ENCODE measurements around the gene PLLP. TPM values are rescaled to one million over a fixed set of nuclear protein-coding genes. Genes with fewer than 3 reads are reported as not detected.
A peak's percentile ranks its signal among the peaks of the same experiment; 100 is the strongest.

PLLP gene
- total RNA-seq, 1 experiment from 2014 or later, result not detected

GRCh38 chr16:57244463-57244766 lies 40.1 kb downstream of the PLLP start:
- Histone ChIP-seq H3K27me3 (replicated peaks) (no peaks in the 10 kb centered on the region), H3K9me3 (replicated peaks) (no peaks in the 10 kb centered on the region), H3K4me1 (replicated peaks) (peaks cover 5% of the 10 kb centered on the region; the same call in 1 of the 2 replicates), H3K4me3 (peak overlapping the region; percentile 58), H3K27ac (peak overlapping the region; percentile 7), H3K36me3 (peaks cover 29% of the 10 kb centered on the region)
- no peak for DNase-seq (ENCODE audit: low read depth in 1 of 2, low spot score in 2 of 2)

DNA sequence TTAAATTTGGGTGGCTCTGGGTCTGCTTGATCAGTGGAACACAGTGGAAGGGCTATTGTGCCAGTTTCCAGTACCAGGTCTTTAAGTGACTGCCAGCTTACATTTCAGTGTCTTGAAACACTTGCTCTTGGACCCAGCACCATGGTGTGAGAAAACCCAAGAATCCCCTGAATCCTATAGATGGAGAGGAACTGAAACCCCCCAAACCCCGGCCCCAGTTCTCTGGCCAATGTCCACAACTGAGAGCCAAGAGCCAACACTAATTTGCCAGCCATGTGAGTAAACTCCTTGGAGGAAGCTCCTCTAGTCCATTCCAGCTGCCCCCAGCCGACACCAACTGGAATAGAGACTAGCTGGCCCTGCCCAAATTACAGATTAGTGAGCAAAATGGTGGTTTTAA lies 41.8 kb downstream of the PLLP start:
- no peak for DNase-seq (ENCODE audit: low read depth in 1 of 2, low spot score in 2 of 2)
- Histone ChIP-seq H3K27me3 (replicated peaks) (no peaks in the 10 kb centered on the region), H3K36me3 (peaks cover 33% of the 10 kb centered on the region), H3K9me3 (replicated peaks) (no peaks in the 10 kb centered on the region), H3K27ac (no peak overlapping the region), H3K4me3 (no peak overlapping the region), H3K4me1 (replicated peaks) (peaks cover 5% of the 10 kb centered on the region; the same call in 1 of the 2 replicates)

DNA sequence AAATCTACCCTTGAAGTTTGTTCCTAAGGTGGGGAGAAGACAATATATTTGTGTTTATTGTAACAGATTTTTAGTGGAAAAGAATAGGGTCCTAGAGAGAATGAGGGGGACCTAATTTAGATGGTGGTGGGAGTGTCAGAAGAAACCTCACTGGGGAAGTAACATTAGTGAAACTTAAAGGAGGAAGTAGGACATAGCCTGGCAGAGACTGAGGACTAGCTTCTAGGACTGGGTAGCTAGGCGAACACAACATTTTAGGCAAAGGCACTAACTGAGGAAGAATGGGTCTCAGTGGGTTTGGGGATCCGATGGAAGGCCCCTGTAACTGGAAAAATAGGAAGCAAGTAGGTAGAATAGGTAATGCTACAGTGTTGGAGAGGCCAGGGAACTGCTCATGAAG lies 43.6 kb downstream of the PLLP start:
- no peak overlapping the region for H3K4me3 ChIP-seq
- peaks cover 37% of the 10 kb centered on the region for H3K36me3 ChIP-seq
- H3K27ac ChIP-seq, result no peak overlapping the region
- H3K27me3 ChIP-seq (replicated peaks), result no peaks in the 10 kb centered on the region
- no peaks in the 10 kb centered on the region for H3K9me3 ChIP-seq (replicated peaks)
- peaks cover 5% of the 10 kb centered on the region; the same call in 1 of the 2 replicates for H3K4me1 ChIP-seq (replicated peaks)
- DNase-seq (ENCODE audit: low read depth in 1 of 2, low spot score in 2 of 2), result no peak

- H3K9me3 ChIP-seq (replicated peaks), result no peaks in the 10 kb centered on the region
- peaks cover under 1% of the 10 kb centered on the region; the same call in 1 of the 2 replicates for H3K4me1 ChIP-seq (replicated peaks)
- no peaks in the 10 kb centered on the region for H3K27me3 ChIP-seq (replicated peaks)
- no peak overlapping the region for H3K4me3 ChIP-seq
- no peak for DNase-seq (ENCODE audit: low read depth in 1 of 2, low spot score in 2 of 2)
- no peak overlapping the region for H3K27ac ChIP-seq
- H3K36me3 ChIP-seq, result peaks cover 55% of the 10 kb centered on the region
Measured at GRCh38 chr16:57239107-57239506, 45.4 kb downstream of the PLLP start.

DNA sequence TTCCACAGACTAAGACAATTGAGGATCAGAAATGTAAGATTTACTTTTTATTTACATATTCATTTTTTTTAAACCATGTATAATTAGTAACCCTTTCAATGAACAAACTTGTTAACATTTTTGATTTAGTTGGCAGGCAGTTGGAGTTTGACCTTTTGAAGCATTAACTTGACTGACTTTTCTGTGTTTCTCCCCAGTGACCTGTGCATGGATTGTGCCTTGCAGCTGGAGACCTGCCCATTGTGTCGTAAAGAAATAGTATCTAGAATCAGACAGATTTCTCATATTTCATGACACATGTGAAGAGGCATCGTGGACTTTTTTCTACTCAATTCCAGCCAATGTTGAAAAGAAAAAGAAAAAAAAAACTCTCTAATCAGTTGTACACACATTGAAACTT lies 45.8 kb downstream of the PLLP start:
- no peak for DNase-seq (ENCODE audit: low read depth in 1 of 2, low spot score in 2 of 2)
- H3K36me3 ChIP-seq, result peaks cover 59% of the 10 kb centered on the region
- no peak overlapping the region for H3K27ac ChIP-seq
- no peak overlapping the region for H3K4me3 ChIP-seq
- no peaks in the 10 kb centered on the region for H3K27me3 ChIP-seq (replicated peaks)
- no peaks in the 10 kb centered on the region; the same call in 1 of the 2 replicates for H3K4me1 ChIP-seq (replicated peaks)
- no peaks in the 10 kb centered on the region for H3K9me3 ChIP-seq (replicated peaks)

- no peaks in the 10 kb centered on the region for H3K27me3 ChIP-seq (replicated peaks)
- H3K9me3 ChIP-seq (replicated peaks), result no peaks in the 10 kb centered on the region
- no peaks in the 10 kb centered on the region; the same call in 1 of the 2 replicates for H3K4me1 ChIP-seq (replicated peaks)
- no peak overlapping the region for H3K4me3 ChIP-seq
- peaks cover 86% of the 10 kb centered on the region for H3K36me3 ChIP-seq
- no peak for DNase-seq (ENCODE audit: low read depth in 1 of 2, low spot score in 2 of 2)
- H3K27ac ChIP-seq, result no peak overlapping the region
Measured at GRCh38 chr16:57236022-57236350, 48.5 kb downstream of the PLLP start.

DNA sequence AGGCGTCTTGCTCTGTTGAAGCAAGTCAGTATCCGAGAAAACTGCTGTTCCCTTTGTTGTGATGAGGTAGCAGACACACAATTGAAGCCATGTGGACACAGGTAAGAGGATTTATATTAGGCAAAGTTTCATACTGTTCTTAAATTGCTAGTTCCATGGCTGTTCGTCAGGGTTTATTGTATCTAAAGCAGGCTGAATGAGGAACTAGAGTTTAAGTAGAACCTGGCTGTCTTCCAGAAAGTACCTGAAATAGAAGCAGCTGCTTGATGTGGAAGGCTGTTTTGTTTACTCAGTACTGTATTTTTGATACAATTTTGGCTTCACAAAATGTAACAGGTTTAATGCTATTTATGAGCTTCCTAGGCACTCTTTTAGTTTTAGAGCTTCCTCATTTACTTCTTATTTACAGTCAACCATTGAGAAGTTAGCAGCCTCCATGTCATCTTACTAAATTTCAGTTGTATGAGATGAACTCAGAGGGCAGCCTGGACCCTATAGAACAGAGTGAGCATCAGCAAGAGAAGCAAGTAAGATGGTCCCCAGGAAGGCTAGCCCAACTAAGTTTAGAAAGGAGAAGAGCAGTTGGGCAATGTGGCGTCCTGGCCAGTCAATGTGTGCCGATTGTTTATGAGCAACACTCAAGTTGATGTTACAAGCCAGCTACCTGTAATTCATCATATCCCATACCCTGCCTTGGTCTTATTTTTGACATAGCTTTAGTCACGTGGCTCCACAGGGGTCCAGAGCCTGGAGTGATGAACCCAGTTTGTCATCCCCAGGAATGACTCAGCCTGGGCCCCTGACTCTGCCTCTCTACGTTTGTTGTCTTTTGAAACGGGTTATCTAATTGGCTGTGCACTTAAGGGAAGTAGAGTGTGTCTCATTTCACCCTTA lies 49.1 kb downstream of the PLLP start:
- peak; percentile 34 to 53 for DNase-seq (ENCODE audit: low read depth in 1 of 2, low spot score in 2 of 2)
- Histone ChIP-seq H3K27me3 (replicated peaks) (no peaks in the 10 kb centered on the region), H3K27ac (no peak overlapping the region), H3K9me3 (replicated peaks) (no peaks in the 10 kb centered on the region), H3K4me3 (no peak overlapping the region), H3K36me3 (peaks cover 92% of the 10 kb centered on the region), H3K4me1 (replicated peaks) (no peaks in the 10 kb centered on the region; the same call in 1 of the 2 replicates)

DNA sequence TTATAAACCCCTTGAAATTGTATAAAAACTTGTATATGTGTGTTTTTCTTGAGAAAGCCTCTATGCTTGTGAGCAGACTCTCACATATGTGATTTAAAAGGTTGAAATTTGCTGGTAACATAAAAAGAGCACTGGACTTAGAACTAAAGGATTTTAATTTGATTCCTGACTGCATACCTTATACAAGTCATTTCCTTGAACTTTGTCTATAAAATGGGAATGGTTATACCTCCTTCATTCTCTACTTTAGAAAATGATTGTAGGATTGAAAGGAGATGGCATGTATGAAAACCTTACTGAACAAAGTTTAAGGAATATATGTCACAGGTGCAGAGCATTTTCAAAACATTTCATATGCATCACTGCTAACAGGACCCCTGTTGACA lies 49.8 kb downstream of the PLLP start:
- Histone ChIP-seq H3K9me3 (replicated peaks) (no peaks in the 10 kb centered on the region), H3K27ac (no peak overlapping the region), H3K27me3 (replicated peaks) (no peaks in the 10 kb centered on the region), H3K4me1 (replicated peaks) (no peaks in the 10 kb centered on the region; the same call in 1 of the 2 replicates), H3K36me3 (peaks cover 94% of the 10 kb centered on the region), H3K4me3 (no peak overlapping the region)
- no peak for DNase-seq (ENCODE audit: low read depth in 1 of 2, low spot score in 2 of 2)

DNA sequence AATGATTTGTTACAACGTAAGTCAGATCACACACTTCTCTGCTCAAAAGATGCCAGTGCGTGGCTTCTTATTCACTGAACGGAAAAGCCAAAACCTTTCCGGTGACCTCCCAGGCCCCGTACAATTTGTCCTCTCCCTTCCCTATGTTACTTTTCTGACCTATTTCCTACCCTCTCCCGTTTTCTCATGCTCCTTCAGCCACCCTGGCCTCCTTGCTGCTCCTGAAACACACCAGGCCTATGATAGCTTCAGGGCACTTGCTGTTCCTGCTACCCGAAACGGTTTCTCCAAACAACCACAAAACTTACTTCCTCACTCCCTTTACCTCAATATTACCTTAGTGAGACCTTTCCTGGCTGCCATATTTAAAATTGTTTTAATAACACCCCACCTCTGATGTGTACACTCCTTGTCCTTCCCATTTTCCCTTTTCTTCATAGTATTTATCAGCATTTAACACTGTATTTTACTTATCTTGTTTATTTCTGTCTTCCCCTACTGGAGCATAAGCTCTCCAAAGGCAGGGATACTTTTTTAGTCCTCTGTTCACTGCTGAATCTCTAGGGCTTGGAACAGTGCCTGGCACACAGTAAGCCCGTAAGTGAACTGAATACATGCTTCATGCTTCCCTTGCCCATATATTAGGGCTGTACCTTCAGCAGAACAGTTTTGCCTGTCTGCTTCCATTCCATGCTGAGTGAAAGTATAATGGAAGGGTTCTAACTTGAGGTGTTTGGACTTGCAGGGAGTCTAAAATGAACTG lies 50.3 kb downstream of the PLLP start:
- Histone ChIP-seq H3K27me3 (replicated peaks) (no peaks in the 10 kb centered on the region), H3K9me3 (replicated peaks) (no peaks in the 10 kb centered on the region), H3K4me1 (replicated peaks) (no peaks in the 10 kb centered on the region; the same call in 1 of the 2 replicates), H3K36me3 (peaks cover 94% of the 10 kb centered on the region), H3K27ac (no peak overlapping the region), H3K4me3 (no peak overlapping the region)
- DNase-seq (ENCODE audit: low read depth in 1 of 2, low spot score in 2 of 2), result no peak

- DNase-seq (ENCODE audit: low read depth in 1 of 2, low spot score in 2 of 2), result no peak
Measured at GRCh38 chr16:57231821-57232350, 52.6 kb downstream of the PLLP start.

DNA sequence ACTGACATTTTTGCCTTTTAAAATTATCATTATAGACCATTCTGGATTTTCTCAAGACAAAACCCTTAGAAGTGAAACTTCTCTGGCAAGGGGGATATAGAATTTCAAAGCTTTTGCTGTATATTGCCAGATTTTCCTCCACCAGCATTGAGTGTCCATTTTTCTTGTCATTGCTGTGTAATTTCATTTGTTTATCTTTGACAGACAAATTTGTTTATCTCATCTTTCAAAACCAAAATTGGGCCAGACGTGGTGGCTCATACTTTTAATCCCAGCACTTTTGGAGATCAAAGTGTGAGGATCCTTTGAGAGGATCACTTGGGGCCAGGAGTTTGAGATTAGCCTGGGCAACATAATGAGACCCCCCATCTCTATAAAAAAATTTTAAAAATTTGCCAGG lies 55.4 kb downstream of the PLLP start:
- H3K9me3 ChIP-seq (replicated peaks), result no peaks in the 10 kb centered on the region
- no peak for DNase-seq (ENCODE audit: low read depth in 1 of 2, low spot score in 2 of 2)
- peaks cover 91% of the 10 kb centered on the region for H3K36me3 ChIP-seq
- H3K4me3 ChIP-seq, result no peak overlapping the region
- no peaks in the 10 kb centered on the region for H3K27me3 ChIP-seq (replicated peaks)
- no peaks in the 10 kb centered on the region for H3K4me1 ChIP-seq (replicated peaks)
- H3K27ac ChIP-seq, result no peak overlapping the region

More at GRCh38 chr16:57231821-57232350, 52.6 kb downstream of the PLLP start:
- Histone ChIP-seq H3K9me3 (replicated peaks) (no peaks in the 10 kb centered on the region), H3K4me3 (no peak overlapping the region), H3K4me1 (replicated peaks) (no peaks in the 10 kb centered on the region; the same call in 1 of the 2 replicates), H3K36me3 (peaks cover 91% of the 10 kb centered on the region), H3K27me3 (replicated peaks) (no peaks in the 10 kb centered on the region), H3K27ac (no peak overlapping the region)

DNA sequence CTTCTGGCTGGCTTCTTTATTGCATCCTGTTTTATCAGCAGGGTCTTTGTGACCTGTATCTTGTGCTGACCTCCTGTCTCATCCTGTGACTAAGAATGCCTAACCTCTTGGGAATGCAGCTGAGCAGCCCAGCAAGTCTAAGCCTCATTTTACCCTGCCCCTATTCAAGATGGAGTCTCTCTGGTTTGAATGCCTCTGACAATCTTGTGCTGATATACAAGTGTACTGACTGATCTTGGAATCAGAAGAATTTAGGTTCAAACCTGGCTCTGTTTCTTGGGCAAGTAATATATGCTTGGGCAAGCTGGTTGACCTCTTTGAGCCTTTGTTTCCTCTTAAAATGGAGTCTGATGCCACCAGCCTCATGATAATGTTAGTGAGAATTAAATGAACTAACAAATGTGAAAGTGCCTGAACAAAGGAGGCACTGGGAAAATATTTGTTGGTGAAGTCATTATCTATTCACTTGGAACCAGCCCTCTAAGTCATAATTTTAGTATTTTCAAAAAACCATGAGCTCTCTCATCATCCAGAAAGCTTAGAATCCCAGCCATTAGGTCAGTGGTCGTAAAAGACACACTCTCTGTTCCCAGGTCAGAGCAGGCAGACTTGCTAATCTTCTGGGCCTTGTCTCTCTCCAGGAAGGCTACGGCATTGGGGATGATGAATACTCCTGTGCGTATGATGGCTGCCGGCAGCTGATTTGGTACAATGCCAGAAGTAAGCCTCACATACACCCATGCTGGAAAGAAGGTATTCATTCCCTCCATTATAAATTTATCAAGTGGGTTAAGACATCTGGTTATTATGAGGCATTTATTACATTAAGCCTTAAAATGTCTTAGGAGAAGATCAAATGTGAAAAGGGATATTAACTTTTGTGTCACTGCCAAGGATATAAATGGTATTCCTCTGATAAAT lies 57.5 kb downstream of the PLLP start:
- Histone ChIP-seq H3K27ac (no peak overlapping the region), H3K9me3 (replicated peaks) (no peaks in the 10 kb centered on the region), H3K4me1 (replicated peaks) (no peaks in the 10 kb centered on the region), H3K4me3 (no peak overlapping the region), H3K27me3 (replicated peaks) (no peaks in the 10 kb centered on the region), H3K36me3 (peaks cover 91% of the 10 kb centered on the region)
- no peak for DNase-seq (ENCODE audit: low read depth in 1 of 2, low spot score in 2 of 2)

DNA sequence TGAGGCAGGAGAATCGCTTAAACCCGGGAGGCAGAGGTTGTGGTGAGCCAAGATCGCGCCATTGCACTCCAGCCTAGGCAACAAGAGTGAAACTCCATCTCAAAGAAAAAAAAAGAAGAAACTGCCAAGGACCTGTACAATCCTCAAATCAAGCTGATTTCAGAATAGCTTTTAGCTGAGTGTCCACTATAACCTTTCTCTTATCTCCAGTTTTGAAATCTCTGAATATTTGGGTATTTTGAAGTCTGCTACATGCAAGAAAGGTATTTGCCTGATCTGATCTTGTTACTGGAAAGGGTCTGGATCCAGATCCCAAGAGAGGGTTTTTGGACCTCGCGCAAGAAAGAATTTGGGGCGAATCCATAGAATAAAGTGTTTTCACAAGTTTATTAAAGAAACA lies 58.5 kb downstream of the PLLP start:
- Histone ChIP-seq H3K36me3 (peaks cover 91% of the 10 kb centered on the region), H3K4me3 (no peak overlapping the region), H3K9me3 (replicated peaks) (no peaks in the 10 kb centered on the region), H3K27me3 (replicated peaks) (no peaks in the 10 kb centered on the region), H3K27ac (no peak overlapping the region), H3K4me1 (replicated peaks) (no peaks in the 10 kb centered on the region)
- DNase-seq (ENCODE audit: low read depth in 1 of 2, low spot score in 2 of 2), result no peak

Data from SJSA1 (cell line).